Measurements from ENCODE around the gene NDUFA1.
"Not testable (repeated sequence)": the region's sequence is repeated elsewhere in the genome, so short reads cannot be mapped to it uniquely, and the experiment has no call there.

NDUFA1 gene

DNA sequence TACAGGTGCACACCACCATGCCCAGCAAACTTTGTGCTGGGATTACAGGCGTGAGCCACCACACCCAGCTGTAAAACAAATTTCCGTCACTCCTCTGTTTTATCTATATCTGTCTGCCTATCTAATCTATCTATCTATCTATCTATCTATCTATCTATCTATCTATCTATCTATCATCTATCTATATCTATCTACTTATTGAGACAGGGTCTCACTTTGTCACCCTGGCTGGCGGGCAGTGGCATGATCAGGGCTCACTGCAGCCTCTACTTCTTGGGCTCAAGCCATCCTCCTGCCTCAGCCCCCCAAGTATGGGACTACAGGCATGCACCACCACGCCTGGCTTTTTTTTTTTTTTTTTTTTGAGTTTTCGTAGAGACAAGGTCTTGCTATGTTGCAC is 44.7 kb downstream of the NDUFA1 start:
- FAIRE-seq = no peak

DNA sequence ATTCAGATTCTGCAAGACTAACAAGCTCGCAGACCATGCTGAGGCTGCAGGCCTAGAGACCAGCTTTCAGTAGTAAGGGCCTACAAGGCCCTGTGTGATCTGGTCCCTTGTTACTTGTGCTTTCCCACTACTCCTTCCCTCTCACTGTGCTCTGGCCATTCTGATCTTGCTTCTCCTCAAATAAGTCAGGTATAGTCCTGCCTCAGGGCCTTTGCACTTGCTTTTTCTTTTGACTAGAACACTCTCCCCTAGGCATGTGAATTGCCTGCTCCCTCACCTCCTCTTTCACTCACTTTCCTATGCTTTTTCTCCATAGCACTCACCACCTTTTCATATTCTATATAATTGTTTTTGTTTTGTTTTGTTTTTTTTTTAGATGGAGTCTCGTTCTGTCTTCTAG is 46.2 kb downstream of the NDUFA1 start:
- no peak for FAIRE-seq

DNA sequence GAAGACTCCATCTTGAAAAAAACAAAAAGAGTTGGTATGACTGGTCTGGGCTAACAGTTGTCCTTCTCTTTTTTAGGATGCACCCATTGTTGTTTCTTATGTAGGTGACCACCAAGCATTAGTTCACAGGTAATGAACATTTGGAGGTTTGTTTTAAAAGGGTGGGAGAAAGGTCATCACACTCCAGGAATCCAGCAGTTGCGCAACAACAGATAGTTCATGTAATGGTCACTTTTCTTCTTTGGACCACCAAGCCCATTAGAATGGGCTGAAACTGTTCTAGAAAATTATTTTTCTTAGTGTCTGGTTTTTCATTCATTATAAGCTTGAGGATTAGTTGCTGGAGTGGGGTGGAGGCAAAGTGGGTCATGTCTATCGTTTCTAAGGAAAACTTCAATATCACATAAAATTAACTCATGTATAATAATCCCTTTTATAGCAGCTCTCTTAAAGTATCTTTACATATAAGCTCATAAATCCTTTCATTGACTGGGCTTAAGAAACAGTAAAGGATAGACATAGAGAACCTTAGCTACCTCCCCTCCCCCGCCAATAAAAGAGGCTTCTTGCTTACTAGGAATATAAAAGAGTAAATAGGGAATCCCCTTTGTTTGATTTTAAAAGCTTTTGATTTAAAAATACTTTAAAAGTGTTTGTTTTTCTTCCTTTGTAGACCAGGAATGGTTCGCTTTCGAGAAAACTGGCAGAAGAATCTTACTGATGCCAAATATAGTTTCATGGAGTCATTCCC is 48.4 kb downstream of the NDUFA1 start:
- FAIRE-seq = no peak

DNA sequence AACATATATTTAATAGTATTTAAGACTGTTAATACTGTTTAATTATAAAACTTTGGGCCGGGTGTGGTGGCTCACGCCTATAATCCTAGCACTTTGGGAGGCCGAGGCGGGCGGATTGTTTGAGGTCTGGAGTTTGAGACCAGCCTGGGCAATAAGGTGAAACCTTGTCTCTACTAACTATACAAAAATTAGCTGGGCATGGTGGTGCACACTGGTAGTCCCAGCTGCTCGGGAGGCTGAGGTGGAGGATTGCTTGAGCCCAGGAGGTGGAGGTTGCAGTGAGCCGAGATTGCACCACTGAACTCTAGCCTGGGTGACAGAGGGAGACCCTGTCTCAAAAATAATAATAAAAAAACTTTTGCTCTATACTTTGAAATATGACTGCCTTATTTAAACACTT is 50.8 kb downstream of the NDUFA1 start:
- FAIRE-seq = not testable (repeated sequence)
